Left colon (tissue), 2 donors: ENCODE data around the gene GBF1. TPM values are rescaled to one million over a fixed set of nuclear protein-coding genes. Genes with fewer than 3 reads are reported as not detected.
"Not testable (repeated sequence)": the region's sequence is repeated elsewhere in the genome, so short reads cannot be mapped to it uniquely, and the experiment has no call there.

Experiments
- ATAC-seq: fragments of 200-7000 bp; cut with Tn5 transposase; one replicate; pipeline ENCODE4 v1.9.1; 2020; ENCODE audit warnings: mild to moderate bottlenecking, moderate library complexity
- DNase-seq, 2 donors: peaks; one replicate each; pipeline ENCODE4 v3.0.0-alpha.2; 2020
- intact Hi-C, 2 donors: fragments of 100-400 bp; cut with DNase I in 1 of 2; cut with micrococcal nuclease in 1 of 2; formaldehyde crosslinking; loops; one replicate each; pipeline versions ENCODE4 v1.11.2 to v1.14.0; 2022; cut with DNase I, micrococcal nuclease
- total RNA-seq, 2 donors: library from RNA; stranded (reverse); fragmentation: NEBNext Ultra II Directional; extraction: Animal tissue kit (Norgen Biotek cat#: 25700); gene quantifications; one replicate each; pipeline ENCODE4 v1.2.1, GENCODE V29; 2021
- donor health status: DM: no; HTN: no; CAD: no.
- donor health status: DM: yes; HTN: yes; CAD: no.

The GBF1 gene
- total RNA-seq, 2 donors from 2014 or later = 52.3 to 64.3 TPM

DNA sequence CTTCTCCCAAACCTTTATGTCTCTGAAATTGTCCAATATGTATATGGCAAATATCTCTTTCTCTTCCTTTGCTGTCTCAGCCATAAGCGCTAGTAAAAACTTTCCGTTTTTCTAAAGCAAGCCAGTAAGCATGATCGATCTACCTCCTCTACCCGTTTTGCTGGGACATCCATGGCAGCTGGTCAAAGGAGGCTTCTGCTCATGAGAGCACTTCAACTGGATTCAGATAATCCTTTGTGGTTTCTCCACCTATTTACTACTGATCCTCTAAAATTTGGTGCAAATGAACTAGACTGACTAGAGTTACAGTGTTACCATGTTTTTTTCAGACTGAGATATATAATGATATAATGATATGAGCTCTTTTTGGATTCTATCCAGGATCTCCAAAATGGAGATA, 42.7 kb downstream of the GBF1 start:
- DNase-seq (no peak), ATAC-seq (no peak)
- intact Hi-C loops = no loop called here

DNA sequence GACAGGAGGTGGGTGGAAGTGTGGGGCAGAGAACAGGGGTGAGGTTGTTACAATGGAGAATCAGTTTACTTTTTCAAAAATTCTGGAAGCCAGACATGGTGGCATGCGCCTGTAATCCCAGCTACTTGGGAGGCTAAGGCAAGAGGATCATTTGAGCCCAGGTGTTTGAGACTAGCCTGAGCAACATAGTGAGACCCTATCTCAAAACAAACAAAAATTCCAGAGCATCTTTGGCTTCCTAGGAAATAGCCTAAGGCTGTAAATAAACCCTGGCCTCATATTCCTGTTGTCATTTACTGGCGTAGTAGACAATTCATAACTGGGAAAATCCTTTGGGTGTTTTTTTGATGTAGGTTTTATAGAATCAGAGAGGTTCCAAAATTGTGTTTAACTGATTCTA, 44.0 kb downstream of the GBF1 start:
- no peak for DNase-seq
- ATAC-seq = no peak
- intact Hi-C loops = no loop called here

DNA sequence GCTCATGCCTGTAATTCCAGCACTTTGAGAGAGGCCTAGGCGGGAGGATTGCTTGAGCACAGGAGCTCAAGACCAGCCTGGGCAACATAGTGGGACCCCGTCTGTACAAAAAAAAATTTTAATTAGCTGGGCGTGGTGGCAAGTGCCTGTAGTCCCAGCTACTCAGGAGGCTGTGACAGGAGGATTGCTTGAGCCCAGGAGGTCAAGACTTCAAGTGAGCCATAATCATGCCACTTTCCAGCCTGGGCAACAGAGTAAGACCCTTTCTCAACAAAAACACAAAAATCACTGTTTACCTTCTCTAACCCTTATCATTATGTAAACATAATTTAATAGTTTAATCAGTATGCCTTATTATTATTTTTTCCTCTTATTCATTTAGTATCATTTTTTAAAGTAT, 44.5 kb downstream of the GBF1 start:
- intact Hi-C loops = no loop called here
- ATAC-seq (peak; percentile 20), DNase-seq (no peak)

DNA sequence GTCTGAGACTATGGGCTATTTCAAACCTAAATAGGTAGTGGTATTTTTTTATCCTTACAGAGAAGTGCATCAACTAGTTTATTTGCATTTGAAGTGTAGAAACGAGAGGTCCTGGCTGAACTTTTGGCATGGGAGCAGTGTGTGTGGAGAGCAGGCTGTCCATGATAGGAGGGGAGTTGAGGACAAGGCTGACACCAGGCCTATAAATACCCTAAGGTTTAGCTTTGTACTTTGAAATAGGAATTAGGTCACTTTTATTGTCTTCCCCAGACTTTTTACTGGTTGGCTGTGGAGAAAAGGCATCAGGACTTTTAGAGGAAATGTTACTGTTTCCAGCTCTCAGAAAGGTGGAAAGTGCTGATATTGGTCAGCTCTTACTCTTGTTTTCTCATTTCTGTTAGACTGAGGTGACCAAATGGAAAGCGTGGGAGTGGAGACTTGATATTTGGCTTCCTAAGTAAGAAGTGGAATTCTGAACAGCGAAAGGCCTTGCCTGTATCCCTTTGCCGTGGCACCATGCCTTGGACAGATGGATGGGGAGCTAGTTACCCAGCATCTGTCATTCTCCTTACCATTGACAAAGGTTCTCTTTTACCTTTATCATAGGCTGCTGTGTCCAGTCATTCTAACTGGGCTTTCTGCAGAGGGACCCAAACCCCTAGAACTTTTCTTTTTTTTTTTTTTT, 46.0 kb downstream of the GBF1 start:
- intact Hi-C loops = no loop called here
- DNase-seq (no peak), ATAC-seq (peak; percentile 33)

DNA sequence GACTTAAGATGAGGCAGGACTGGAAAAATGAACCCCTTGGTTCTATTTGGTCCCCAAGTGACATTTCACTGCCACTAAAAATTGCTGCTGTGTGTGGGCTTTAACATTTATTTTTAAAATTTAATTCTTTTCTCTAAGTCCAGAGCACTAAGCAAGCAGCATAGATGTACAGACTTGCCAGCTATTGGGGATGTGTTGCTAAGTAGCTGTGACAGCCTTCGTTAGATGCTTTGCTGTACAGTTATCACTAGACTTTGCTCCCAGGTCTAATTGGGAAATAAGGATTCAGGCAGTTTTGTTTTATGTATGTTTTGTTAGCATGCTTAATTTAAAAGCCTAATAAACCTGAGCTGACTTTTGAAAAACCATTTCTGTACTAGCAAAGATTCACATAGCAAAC, 51.8 kb downstream of the GBF1 start:
- intact Hi-C loops = no loop called here
- no peak for DNase-seq
- ATAC-seq = no peak

DNA sequence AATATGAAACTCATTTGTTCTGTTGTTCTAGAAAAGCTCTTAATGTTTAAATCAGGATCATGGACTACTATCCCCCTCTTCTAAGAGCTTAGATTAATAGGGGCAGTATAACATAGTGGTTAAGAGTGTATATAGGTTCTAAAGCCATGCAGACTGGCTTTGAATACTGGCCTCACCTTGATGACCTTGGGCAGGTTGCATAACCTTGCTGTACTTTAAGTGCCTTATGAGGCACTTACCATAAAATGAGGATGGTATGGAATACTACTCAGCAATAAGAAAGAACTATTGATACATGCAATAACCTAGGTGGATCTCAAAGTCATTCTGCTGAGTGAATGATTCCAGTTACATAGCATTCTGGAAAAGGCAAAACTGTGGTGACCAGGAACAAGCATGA, 53.6 kb downstream of the GBF1 start:
- DNase-seq (no peak), ATAC-seq (peak; percentile 56)
- intact Hi-C loops = no loop called here

DNA sequence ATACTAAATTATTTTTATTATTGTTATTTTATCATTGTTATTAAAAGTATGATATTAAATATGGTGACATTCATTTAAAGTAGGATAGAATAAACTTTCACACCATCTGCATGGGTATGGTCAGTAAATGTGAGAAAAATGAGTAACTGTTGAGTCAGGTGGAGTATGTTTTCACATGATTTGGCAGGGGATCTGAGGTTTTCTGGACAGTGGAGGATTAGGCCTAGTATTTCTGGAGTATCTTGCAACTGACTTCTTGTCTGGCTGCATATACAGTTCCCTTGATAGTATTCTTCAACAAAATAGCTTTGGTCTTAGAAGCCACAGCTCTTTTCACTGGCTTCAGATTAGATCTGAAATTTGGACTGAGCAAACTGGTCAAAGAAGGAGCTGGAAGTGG, 54.5 kb downstream of the GBF1 start:
- intact Hi-C loops = no loop called here
- DNase-seq (no peak), ATAC-seq (no peak)

DNA sequence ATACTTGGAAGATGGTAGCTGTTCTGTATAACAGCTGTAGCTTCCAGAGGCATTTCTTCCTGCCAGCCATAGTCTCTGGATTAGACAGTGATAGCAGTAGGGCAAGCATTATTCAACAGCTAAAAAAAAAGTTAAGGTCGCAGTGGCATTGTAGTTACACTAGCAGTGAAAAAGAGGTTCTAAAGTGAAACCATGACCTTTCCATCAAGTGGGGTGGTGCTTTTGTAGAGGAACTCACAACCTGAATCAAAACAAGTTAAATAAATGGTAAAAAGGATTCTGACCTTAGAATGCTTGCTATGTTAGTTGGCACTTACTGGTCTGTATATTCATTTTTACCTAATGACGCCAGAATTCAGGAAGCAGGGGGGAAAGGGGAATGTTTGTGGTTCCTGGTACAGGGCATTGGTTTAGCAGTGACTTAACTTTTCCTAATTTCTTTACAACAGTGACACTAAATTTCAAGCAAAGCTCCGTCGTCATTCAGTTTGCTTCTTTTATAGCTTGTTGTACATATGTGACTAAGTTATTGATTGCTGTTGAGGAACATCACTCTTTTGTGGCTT, 55.0 kb downstream of the GBF1 start:
- no peak for ATAC-seq
- intact Hi-C loops = no loop called here

DNA sequence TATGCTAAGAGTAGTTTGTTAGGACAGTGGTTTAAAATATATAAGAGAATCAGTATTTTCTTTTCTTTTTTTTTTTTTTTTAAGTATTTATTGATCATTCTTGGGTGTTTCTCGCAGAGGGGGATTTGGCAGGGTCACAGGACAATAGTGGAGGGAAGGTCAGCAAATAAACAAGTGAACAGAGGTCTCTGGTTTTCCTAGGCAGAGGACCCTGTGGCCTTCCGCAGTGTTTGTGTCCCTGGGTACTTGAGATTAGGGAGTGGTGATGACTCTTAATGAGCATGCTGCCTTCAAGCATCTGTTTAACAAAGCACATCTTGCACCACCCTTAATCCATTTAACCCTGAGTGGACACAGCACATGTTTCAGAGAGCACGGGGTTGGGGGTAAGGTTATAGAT, 55.6 kb downstream of the GBF1 start:
- intact Hi-C loops, DNase-seq, ATAC-seq: not testable (repeated sequence)

More for the DNA sequence above, 55.0 kb downstream of the GBF1 start:
- no peak for DNase-seq

DNA sequence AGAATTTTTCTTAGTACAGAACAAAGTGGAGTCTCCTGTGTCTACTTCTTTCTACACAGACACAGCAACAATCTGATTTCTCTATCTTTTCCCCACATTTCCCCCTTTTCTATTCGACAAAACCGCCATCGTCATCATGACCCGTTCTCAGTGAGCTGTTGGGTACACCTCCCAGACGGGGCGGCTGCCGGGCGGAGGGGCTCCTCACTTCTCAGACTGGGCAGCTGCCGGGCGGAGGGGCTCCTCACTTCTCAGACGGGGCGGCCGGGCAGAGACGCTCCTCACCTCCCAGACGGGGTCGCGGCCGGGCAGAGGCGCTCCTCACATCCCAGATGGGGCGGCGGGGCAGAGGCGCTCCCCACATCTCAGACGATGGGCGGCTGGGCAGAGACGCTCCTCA, 56.0 kb downstream of the GBF1 start:
- DNase-seq, intact Hi-C loops, ATAC-seq: not testable (repeated sequence)

DNA sequence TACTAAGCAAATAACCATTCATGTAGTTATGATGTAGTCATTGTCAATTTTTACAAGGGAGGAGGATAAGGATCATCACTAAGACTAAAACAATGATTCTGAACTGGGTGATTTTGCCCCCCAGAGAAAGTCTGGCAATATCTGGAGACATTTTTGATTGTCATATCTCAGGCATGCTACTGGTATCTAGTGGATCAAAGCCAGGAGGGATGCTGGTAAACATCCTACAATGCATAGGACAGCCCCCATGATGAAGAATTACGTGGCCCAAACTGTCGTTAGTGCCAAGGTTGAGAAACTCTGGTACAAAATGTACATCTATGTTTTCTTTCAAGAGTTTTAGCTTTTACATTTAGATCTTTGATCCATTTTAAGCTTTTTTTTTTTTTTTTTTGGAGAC, 57.3 kb downstream of the GBF1 start:
- DNase-seq (no peak), ATAC-seq (no peak)
- intact Hi-C loops = no loop called here

DNA sequence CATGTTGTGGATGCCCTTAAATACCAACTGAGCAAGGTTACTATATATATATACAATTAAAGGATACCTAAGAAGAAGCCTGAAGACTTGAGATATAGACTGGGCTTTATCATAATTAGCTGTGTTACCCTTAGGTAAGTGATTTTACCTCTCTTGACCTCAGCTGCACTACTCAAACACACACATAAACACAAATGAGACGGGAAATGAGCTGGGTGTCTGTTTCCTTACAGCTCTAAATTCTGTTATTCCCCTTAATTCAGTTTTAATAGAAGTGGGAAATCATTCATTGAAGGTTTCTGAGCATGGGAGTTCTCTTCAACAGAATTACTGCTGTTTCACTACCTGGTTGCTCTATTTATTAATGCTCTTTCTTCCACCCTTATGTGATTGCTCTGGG, 60.7 kb downstream of the GBF1 start:
- DNase-seq (no peak), ATAC-seq (no peak)
- intact Hi-C loops = no loop called here

DNA sequence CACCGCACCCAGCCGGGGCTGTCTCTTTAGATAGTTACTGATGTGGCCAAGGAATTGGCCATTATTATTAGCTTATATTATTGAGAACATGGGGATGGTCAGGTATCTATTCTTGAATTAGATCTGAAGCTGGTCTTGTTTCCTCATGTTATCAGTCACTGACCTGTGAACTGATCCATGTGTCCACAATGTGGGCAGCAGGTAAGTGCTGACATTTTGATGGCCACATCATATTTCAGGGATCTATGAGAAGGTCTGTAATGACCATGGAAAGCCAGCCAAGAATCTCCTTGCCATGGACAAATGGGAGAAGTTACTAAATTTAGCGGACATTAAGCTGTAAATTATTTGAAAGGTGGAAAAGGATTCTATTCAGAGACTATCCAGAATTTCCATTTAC, 61.4 kb downstream of the GBF1 start:
- ATAC-seq (no peak), DNase-seq (no peak)
- intact Hi-C loops = no loop called here

DNA sequence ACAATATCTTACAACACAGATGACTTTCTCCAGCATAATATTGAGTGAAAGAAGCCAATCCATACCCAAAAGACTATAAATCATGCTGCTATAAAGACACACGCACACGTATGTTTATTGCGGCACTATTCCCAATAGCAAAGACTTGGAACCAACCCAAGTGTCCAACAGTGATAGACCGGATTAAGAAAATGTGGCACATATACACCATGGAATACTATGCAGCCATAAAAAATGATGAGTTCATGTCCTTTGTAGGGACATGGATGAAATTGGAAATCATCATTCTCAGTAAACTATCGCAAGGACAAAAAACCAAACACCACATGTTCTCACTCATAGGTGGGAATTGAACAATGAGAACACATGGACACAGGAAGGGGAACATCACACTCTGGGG, 63.0 kb downstream of the GBF1 start:
- intact Hi-C loops, ATAC-seq, DNase-seq: not testable (repeated sequence)

DNA sequence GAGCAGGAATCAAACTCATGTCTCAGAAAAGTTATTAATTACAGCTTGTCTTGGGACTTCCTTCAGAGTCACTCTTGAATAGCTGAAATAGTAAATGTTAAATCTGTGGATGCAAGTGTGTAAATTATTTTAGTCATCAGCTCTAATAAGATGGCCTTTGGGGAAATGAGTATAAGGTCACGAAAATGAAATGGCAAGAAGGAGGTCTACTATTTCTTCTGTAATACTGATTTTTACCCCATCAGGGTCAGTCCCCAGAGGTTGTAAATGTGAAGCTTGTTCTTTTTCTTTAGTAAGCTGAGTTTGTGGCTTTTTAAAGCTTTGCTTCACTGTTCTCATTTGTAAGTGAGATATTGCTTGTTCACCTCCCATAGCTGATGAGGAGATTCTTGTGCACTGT, 63.9 kb downstream of the GBF1 start:
- DNase-seq (no peak), ATAC-seq (no peak)
- intact Hi-C loops = no loop called here

DNA sequence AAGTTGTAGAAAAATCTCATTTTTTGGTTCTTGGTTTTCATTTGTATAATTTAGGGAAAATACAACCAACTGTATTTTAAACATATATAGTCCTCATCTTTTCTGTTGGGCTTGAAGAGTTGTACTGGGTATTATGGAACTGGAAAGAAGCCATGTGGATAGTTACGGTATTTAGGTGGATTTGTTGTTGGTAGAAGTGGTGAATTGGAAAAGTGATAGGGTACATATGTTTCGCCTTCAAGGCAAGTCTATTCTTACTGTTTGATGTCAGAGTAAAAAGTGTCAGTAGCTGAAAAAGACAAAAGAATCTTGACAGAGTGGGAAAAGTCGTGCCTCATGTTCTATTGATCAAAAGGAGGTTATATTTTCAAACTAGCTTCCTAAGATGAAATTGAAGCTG, 64.6 kb downstream of the GBF1 start:
- intact Hi-C loops = no loop called here
- DNase-seq (no peak), ATAC-seq (no peak)

DNA sequence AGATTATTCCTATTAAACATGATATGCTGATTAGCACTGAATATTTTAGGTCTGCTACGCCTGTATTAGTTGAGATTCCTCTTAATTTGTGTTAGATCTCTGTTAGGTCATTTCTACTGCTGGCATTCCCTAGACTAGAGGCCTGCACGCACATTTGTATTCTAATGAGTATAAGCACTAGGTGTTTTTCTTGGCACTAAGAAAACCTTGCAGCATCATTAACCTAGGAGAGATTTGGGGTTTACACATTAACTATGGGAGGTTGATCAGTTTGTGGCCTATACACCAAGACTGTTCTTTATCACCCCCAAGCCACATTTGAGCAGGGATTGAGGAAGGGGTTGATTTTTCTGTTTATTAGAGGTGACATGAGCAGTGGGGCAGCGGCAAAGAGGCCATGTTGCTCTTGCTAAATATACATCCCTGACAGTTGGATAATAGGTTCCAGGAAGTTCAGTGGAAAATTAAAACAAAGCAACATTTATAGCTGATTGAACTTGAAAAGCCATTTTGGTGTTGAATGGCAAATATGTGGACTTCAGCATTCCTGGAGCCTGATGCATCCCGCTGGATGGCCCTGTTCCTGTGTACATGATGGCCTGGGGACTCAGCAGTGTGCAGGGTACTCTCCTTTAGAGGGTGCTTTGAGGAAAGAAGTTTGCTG, 65.2 kb downstream of the GBF1 start:
- ATAC-seq (peak; percentile 69), DNase-seq (no peak)
- intact Hi-C loops = no loop called here

DNA sequence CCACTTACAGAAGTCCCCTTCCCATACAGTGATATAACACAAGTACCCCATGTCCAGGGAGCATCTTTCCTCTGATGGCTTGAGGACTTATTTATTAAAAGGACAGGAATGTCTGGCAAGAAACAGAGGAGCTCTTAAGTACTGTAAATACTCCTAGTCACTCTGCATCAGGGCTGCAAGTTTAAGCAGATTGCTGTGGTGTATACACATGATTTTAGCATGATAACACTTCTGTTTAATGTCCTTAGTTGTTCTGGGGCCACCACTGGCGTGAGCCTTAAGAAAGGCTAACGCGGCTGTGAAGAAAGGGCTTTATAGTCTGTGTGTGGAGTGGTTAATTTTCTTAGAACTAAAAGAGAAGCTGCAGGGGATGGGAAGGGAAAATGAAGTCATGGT, 65.7 kb downstream of the GBF1 start:
- intact Hi-C loops = no loop called here
- DNase-seq (no peak), ATAC-seq (no peak)

DNA sequence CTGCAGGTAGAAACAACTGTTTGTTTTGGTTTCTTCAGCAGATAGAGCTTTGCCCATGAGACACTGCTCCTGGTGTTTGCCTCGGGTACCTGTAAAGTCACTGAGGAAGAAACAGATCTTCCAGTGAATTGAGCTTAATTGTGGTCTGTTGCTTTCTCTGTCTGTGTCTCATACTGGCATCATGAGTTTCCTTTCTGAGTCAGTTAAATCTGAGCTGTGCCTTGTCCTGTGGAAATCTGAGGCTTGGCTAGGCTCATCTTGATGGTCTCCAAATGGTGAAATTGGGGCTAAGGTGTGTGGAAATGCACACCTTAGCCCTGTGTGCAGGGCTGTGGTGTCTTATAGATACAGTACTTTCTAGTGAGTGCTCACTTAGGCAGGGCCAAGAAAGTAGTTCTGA, 67.4 kb downstream of the GBF1 start:
- DNase-seq = no peak
- ATAC-seq = no peak
- intact Hi-C loops = no loop called here

DNA sequence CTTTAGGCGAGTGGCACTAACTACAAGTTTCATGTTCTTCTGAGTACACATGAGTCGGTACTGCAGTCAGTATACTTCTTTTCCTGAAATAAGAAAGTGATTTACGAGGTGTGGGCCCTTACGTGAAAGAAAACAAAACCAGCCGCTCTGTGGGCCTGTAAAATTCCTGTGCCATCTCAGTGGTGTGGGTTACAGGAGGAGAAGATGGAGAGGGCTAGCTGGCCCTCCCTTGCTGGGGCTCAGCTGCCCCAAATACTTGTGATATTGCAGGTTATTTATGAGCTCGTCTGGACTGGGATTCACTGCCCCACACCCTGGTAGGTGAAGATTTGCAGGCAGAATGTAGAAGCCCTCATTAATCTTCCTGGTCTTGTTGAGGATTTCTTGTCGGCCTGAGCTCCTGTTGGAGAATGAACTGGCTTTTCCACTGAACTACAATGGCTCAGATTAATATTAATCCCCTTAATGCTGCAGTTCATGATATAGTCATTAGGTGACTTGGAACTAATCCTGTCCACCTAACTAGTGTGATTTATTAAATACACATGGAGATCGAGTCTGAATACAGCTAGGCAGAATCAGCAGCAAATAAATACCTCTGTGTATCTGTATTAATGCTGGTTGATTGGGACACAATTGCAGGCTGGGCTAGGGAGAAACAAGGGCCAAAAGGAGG, 68.0 kb downstream of the GBF1 start:
- ATAC-seq = no peak
- intact Hi-C loops = no loop called here
- no peak for DNase-seq
